Esophagus (tissue), 2 donors: ENCODE data around the gene GINM1. TPM values are rescaled to one million over a fixed set of nuclear protein-coding genes. Genes with fewer than 3 reads are reported as not detected.

Experiments
- H3K27ac ChIP-seq, 2 donors: one replicate each; pipeline ENCODE4 v1.5.1; 2013; ENCODE audit warnings: low read depth in 2 of 2, mild to moderate bottlenecking in 2 of 2, inconsistent platforms in 1 of 2, low read length in 1 of 2, moderate library complexity in 1 of 2
- H3K27me3 ChIP-seq, 2 donors: one replicate each; pipeline ENCODE4 v1.6.1; 2013; ENCODE audit warnings: low read length in 2 of 2, control low read depth in 1 of 2, mild to moderate bottlenecking in 1 of 2; ENCODE audit not compliant: insufficient read depth in 2 of 2, control insufficient read depth in 1 of 2
- H3K36me3 ChIP-seq, 2 donors: one replicate each; pipeline ENCODE4 v1.6.1; 2013; ENCODE audit warnings: low read length in 1 of 2; ENCODE audit not compliant: control insufficient read depth in 2 of 2, insufficient read depth in 2 of 2
- H3K4me1 ChIP-seq, 2 donors: one replicate each; pipeline ENCODE4 v1.6.1; 2013; ENCODE audit warnings: low read length in 1 of 2; ENCODE audit not compliant: control insufficient read depth in 2 of 2, insufficient read depth in 2 of 2
- H3K4me3 ChIP-seq, 2 donors: one replicate each; pipeline ENCODE4 v1.5.1; 2013; ENCODE audit warnings: low read length in 2 of 2, mild to moderate bottlenecking in 2 of 2, low read depth in 1 of 2, moderate library complexity in 1 of 2
- H3K9me3 ChIP-seq, 2 donors: one replicate each; pipeline ENCODE4 v1.6.1; 2013; ENCODE audit warnings: mild to moderate bottlenecking in 2 of 2, low read depth in 1 of 2, low read length in 1 of 2, moderate library complexity in 1 of 2; ENCODE audit not compliant: control insufficient read depth in 2 of 2, insufficient read depth in 1 of 2
- WGBS, 2 donors: extraction: QIAGEN DNeasy Blood & Tissue Kit; methylation state at CpG; one replicate each; pipeline ENCODE4 v1.1.7; 2013; 5-methylcytosine and 5-hydroxymethylcytosine counted together
- polyA plus RNA-seq, 2 donors: library from polyadenylated mRNA; stranded (reverse); fragments of 200-250 nt; gene quantifications; one replicate each; pipeline ENCODE4 v1.2.3, GENCODE V29; 2013
- donor health status: healthy with polysubstance abuse.
- donor health status: Bipolar disorder and iron deficiency.

Gene GINM1
- polyA plus RNA-seq, 2 donors = 12.9 to 21.9 TPM

DNA sequence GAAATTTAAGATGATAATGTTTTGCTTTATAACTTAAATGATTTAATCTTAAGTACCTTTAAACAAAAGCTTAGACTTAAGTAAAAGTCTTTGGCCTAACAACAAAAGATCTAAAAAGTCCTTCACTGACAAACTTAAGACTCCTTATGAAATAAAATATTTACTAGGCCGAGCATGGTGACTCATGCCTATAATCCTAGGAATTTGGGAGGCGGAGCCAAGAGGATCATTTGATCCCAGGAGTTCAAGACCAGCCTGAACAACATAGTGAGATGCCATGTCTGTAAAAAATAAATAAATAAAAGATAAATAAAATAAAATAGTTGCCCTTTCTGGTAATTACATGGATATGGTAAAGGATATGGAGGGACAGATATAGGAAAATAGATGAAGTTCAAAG lies 69.9 kb downstream of the GINM1 start:
- H3K36me3 ChIP-seq = peaks cover 0 to 3% of the 10 kb centered on the region in 2 donors
- H3K27me3 ChIP-seq = no peaks in the 10 kb centered on the region
- H3K4me3 ChIP-seq = no peak overlapping the region
- no peak overlapping the region for H3K27ac ChIP-seq
- no peaks in the 10 kb centered on the region for H3K4me1 ChIP-seq
- 62 to 63% methylated on average over 2 of the region's 2 CpGs for WGBS, 2 donors
- no peaks in the 10 kb centered on the region for H3K9me3 ChIP-seq

Other genes with a start within 250 kb of the GINM1 start
- 10 to 100 TPM; 18.5 to 18.6 TPM for gene TAB2, start 248.7 kb upstream of the GINM1 start, polyA plus RNA-seq
- under 1 TPM in 1 of 2 donors, not detected in 1; 0.24 TPM for gene SUMO4, start 166.1 kb upstream of the GINM1 start, polyA plus RNA-seq
- gene ZC3H12D, start 81.4 kb upstream of the GINM1 start, polyA plus RNA-seq = under 1 TPM; 0.20 to 0.29 TPM
- gene PPIL4, start 20.3 kb upstream of the GINM1 start, polyA plus RNA-seq = 10 to 100 TPM; 10.1 to 11.3 TPM
- 10 to 100 TPM in 1 of 2 donors, 1 to 10 TPM in 1; 6.8 to 12.1 TPM for gene KATNA1, start 82.3 kb downstream of the GINM1 start, polyA plus RNA-seq
- gene LATS1, start 151.7 kb downstream of the GINM1 start, polyA plus RNA-seq = 1 to 10 TPM; 4.0 to 4.8 TPM
- gene NUP43, start 180.2 kb downstream of the GINM1 start, polyA plus RNA-seq = 1 to 10 TPM; 5.7 to 9.4 TPM
- gene PCMT1, start 183.4 kb downstream of the GINM1 start, polyA plus RNA-seq = 10 to 100 TPM; 20.8 to 64.9 TPM